GM18858 (cell line): ENCODE measurements around the gene F10.

Source experiments
- ATAC-seq: cut with Tn5 transposase; IDR thresholded peaks from one replicate; pipeline ENCODE4 v1.9.1; 2021; ENCODE audit not compliant: unreplicated experiment

F10 gene

DNA sequence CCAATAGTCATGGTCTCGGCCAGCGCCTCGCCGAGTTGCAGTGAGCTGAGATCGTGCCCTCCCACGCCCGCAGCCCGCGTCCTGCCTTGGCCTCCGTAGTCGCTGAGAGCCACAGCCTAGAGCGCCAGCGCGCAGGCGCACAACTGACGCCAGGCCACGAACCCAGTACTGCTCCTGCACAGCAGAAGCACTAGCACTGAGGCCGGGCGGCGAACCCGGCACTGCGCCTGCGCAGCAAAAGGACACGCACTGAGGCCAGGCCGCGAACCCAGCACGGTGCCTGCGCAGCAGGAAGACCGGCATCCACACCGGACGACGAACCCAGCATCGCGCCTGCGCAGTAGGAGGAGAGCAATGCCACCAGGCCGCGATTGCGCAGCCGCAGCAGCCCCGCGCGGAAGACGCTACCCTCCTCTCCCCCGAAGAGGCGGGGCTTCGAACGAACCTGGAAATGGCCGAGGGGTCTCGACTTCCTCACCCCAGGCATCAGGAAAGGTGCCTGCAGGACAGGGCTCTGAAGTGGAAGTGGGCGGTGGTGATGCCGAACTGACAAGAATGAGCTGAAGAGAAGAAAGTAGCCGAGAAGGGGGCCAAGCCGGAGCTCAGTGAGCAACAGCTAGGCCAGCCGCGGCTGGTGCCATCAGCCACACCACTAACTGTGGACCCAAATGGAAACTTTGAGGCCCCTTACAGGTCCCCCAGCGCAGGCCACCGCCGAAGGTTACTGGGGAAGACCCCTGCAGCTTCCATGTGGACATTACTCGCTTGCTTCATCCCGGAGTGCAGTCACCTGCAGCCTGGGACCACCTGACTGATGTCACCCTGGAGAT is 7.5 kb downstream of the F10 start:
- no peak for ATAC-seq

DNA sequence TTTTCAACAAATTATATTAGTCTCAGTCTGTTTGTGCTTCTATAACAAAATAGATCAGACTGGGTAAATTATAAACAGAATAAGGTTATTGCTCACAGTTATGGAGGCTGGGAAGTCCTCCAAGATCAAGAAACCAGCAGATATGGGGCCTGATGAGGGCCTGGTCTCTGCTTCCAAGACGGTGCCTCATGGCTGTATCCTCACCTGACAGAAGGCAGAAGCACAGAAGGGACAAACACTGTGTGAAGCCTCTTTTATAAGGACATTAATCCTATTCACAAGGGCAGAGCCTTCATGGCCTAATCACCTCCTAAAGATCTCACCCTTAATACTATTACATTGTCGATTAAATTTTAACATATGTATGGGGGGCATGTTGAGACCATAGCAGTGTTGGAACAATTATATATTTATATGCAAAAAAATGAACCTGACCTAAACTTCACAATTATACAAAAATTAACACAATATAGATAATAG is 12.7 kb downstream of the F10 start:
- no peak for ATAC-seq

DNA sequence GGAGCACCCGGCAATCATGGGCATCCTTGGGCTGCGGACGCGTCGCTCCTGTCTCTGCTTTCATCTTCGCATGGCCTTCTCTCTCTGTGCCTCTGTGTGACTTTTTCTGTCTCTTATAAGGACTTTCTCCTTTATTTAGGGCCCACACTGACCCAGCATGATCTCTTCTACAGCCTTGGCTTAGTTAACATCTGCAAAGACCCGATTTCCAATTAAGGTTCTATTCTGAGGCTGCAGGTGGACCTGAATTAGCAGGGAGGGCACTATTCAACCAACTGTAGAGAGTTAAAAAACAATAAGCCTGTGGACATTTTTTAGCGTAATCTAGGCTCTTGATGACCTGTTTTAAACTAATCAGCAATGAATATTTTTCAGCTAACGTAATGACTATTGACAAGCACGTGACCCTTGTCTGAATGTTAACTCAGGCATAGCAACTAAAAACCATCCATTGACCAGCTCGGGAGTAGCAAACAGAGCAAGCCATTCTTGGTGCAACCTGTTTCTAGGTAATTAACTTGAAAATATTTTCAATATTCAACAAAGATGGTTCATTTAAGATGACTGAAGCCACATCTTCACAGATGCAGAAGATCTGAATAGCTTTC is 15.2 kb downstream of the F10 start:
- ATAC-seq: no peak

DNA sequence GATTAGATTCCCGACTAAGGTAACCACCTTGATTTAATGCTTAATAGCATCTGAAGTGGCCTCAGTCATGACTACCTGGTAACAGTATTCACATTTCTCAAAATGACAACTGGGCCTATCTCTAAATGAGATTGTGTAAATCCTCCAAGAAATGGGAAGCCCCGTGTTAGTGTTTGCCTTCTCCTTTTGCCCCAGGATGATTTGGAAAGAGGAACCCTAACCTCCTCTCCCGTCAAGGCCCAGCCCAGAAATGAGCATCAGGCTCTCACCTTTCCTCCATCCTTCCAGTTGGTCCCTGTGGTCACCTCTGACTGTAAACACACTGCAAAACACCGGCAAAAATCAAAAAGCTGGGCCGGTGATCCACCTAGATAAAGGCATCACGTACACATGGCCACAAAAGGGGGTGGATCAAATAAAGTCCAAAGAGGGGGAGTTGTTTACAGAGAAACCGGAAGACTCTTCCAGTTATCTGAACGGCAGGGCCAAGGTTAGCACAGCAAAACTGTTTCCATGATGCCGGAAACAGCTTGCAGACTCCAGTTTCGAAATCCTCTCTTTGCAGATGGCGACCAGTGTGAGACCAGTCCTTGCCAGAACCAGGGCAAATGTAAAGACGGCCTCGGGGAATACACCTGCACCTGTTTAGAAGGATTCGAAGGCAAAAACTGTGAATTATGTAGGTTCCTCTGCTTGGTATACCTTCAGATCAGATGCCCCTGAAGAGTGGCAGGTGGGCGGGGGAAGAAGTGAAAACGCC is 16.4 kb downstream of the F10 start:
- no peak for ATAC-seq

DNA sequence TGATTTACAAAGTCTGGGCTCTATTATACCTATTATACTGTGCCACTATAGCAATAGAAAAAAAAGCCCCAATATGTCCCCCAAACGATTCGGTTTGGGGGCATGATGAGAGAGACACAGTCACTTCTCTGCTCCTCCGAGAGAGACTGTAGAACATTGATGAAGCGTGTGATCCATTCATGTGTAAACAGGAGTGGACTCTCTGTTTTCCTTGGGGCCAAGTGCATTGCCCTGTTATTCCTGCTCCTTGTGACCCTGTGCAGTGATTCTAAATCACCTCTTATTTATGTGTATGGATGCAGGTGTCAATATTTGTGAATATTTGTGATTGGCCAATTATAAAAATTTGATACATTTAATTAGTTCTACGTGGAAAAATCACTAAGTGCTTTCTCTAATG is 17.0 kb downstream of the F10 start:
- ATAC-seq: no peak

DNA sequence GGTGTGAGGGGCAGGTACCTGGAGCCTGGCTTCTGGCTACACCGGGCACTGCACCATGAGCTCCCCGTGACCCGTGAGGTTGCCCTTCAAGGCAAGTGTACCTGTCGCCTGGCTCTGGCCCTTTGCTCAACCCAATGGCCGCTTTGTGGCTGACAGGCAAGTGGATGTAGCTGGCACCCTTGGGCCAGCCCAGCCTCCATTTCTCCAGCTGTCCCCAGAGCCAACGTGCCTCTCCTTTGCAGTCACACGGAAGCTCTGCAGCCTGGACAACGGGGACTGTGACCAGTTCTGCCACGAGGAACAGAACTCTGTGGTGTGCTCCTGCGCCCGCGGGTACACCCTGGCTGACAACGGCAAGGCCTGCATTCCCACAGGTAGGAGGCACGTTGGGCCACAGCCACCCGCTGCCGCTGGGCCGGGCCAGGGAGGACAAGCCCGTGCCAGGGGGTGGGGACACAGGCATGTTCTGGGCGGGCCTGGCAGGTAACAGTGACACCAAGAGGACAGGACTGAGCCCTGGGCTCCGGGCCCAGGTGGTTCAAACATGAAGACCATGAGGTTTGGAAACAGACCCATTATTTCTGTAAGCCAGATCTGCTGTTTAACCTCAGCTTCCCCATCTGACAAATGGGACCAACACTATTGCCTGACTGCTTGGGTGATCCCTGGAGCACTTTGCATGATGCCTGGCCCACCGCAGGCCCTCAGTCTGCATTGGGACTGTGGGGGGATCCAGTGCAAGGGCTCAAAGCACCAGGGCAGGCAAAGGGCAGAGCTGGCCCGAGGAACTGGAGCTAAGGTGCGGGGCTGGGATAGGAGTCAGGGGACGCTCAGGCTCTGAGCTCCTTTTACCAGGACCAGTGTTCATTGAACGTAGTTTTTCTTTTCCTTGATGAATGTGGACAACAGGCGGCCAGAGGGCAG is 18.3 kb downstream of the F10 start:
- no peak for ATAC-seq

DNA sequence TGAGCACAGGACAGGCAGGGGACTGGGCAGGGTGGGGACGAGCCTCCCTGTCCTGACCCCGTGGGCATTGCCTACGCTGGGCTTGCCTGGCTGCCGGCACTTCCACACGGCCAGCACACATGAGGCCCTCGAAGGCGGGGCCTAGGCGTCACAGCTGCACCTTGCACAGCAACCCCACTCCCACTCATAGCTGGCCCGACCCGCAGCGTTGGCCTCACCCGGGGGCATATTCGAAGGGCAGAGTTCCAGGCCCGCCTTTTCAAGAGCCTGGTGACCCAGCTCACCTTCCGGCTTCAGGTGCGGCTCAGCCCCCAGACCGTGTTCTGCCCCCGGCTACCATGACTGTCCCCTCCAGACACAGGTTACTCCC is 19.0 kb downstream of the F10 start:
- no peak for ATAC-seq

DNA sequence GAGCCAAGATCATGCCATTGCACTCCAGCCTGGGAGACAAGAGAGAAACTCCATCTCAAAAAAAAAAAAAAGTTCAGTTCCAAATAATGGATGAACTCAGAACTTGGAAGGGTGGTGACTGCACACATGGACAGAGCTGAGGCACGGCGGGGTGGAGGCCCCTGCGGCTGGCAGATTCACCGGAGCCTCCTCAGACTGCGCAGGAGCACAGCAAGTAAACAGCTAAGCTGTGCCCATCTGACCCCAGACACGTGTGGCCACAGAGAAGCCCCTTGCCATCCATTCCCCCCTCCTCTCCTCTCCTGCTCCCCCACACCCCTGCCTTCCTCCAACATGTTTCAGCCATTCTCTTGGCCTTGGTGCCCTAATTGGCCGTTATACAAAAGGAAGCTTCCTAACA is 20.3 kb downstream of the F10 start:
- no peak for ATAC-seq

DNA sequence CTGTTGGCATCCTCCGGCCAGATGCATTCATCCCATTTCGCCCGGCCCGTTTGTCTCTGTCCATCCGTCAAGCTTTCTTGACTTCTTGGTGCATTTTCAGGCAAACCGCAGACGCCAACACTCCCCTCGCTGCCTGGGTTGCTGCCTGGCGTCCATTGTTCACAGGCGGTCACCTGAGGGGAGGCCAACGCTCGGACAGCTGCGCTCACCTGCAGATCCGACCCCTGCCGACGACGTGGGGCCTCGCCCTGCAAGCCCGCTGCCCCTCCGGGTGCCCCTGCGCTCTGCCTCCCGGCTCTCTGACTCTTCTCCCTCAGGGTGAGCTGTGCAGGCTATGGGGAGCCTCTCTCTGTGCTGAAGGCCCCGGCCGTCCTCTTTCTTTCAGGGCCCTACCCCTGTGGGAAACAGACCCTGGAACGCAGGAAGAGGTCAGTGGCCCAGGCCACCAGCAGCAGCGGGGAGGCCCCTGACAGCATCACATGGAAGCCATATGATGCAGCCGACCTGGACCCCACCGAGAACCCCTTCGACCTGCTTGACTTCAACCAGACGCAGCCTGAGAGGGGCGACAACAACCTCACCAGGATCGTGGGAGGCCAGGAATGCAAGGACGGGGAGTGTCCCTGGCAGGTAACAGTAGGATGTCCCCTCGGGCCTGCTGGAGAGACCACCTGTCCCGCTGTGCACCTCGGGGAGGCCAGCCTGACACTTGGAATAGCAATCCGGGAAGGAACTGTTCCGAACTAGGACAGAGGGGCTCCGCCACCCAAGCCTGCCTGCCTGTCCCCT is 21.1 kb downstream of the F10 start:
- no peak for ATAC-seq

DNA sequence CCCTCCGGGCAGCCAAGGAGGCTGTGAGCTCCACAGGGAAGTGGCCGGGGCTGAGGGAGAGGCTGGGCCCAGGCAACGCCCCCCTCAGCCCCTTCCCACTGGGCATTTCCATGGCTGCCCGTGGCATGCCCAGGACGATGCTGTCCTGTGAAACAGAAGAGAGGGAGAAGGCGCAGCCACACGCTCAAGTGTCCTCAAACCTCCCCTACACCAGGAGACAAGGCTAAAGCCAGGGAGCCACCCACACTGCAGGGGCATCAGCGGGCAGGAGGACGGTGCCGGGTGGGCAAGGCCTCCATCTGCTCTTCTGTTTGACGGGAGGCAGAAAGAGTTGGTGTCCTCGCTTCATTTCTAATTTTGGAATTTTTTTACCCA is 21.6 kb downstream of the F10 start:
- ATAC-seq: no peak

DNA sequence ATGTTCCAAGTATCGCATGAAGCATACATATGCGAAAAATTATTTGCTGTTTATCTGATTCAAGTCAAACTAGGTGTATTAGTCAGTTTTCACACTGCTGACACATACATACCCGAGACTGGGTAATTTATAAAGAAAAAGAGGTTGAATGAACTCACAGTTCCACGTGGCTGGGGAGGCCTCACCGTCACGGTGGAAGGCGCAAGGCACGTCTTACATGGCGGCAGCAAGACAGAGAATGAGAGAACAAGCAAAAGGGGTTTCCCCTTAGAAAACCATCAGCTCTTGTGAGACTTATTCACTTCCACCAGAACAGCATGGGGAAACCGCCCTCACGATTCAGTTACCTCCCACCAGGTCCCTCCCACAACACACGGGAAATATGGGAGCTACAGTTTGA is 22.9 kb downstream of the F10 start:
- no peak for ATAC-seq

DNA sequence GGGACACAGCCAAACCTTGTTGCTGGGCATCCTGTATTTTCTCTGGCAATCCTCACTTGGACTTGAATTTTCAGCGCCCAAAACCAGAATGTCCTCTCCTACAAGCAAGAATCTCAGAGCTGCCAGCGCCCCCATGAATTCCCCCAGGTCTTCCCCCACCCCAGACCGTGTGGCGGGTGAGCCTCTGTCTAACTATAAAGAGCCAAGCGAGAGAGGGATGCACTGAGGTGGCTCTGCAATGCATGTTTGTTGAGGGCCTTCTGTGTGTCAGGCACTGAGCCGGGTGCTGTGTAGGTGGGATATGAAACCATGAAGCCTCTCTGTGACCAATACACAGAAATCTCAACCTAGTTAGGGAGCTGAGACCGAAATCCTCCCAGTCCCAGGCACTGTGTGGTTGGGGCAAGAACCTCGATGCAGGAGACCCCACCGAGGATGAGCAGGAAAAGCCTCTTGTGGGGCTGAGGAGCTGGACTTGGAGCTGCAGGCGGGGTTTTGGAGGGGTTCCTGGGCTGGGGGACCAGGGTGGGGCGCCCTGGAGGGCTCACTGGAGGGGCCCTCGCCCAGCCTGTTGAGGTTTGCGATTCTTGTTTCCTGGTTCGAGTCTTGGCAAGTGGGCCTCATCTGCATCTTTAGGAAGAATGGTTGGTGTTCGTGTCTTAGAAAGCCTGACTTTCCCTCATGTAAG is 23.5 kb downstream of the F10 start:
- no peak for ATAC-seq

DNA sequence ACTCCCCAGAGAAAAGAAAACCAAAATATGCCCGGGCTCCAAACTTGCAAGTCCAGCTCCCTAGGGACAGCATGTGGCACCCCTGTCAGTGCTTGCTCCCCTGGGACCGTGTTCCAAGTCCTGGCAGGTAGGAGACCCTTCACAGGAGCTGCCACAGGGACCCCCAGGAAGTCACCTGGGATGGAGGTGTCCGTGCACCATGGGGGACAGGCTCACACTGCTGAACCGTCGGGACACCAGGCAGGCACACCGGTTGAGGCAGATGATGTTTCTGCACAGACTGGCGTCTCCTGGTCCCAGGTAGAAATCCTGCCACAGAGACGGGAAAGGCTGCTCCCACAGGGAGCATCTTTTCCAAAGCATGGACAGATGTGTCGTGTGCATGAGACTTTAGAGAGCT is 24.2 kb downstream of the F10 start:
- no peak for ATAC-seq

DNA sequence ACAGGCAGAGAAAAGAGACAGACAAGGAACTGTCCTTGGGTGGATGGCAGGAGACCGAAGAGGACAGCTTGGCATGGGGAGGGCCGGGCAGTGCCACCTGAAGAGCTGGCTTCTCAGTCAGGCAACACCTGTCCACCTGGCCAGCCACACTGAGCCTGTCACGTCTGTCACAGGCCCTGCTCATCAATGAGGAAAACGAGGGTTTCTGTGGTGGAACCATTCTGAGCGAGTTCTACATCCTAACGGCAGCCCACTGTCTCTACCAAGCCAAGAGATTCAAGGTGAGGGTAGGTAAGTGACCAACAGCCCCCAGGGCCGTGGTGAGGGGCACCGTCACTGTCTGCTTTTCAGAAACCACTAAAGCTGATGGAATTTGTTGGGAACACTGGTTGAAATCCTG is 24.6 kb downstream of the F10 start:
- ATAC-seq: no peak

DNA sequence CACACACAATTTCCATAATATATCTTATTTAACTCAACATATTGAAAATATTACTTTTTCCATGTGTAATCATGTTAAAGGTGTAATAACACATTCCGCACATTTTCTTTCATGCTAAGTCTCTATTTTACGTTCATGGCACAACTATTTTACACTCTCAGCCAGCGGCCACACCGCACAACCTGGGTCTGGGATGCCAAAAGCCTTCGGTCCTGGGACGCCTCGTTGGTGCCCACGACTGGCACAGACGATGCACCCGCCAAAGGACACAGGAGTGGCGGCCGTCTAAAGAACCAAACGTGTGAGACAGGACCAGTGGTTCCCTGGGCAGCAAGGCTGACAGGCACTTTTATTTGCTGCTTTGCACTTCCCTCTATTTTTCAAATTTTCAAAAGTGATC is 25.8 kb downstream of the F10 start:
- no peak for ATAC-seq

DNA sequence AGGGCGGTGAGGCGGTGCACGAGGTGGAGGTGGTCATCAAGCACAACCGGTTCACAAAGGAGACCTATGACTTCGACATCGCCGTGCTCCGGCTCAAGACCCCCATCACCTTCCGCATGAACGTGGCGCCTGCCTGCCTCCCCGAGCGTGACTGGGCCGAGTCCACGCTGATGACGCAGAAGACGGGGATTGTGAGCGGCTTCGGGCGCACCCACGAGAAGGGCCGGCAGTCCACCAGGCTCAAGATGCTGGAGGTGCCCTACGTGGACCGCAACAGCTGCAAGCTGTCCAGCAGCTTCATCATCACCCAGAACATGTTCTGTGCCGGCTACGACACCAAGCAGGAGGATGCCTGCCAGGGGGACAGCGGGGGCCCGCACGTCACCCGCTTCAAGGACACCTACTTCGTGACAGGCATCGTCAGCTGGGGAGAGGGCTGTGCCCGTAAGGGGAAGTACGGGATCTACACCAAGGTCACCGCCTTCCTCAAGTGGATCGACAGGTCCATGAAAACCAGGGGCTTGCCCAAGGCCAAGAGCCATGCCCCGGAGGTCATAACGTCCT is 26.4 kb downstream of the F10 start:
- no peak for ATAC-seq

DNA sequence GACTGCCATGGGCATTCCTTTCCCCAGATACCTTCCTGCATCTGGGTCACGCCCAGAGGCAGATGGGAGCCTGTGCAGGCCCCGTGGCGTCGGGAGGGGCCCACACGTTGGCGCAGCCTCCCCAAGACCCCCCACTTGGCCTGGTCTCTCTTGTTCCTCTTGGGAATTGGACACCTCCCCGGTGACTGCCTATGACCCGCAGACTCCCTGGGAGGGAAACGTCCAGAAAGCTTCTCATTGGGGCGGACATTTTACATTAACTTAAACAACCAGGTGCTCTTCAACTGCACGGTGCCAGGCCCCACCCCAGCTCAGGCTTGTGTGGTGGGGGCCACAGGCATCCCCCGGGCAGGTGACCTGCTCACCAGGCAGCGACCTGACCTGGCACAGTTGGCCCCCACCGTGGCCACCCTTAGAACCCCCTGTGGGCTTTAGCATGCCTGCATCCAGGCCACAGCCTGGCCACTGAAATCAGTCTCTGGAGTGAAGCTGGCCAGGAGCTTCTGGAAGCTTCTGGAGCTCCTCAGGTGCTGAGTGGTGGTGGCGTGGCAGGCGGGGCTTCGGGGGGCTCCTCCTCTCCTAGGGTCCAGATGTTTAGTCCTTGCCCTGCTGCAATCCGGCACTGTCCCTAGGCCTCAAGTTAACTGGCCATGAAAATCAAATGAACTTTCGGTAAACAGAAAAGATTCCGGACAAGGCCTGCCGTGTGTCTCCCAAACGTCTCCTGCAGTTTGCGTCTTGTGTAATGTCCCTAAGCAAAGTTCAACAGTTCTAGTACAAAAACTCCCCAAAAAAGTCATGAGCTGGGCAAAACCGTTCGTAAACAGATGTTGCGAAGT is 27.3 kb downstream of the F10 start:
- no peak for ATAC-seq

DNA sequence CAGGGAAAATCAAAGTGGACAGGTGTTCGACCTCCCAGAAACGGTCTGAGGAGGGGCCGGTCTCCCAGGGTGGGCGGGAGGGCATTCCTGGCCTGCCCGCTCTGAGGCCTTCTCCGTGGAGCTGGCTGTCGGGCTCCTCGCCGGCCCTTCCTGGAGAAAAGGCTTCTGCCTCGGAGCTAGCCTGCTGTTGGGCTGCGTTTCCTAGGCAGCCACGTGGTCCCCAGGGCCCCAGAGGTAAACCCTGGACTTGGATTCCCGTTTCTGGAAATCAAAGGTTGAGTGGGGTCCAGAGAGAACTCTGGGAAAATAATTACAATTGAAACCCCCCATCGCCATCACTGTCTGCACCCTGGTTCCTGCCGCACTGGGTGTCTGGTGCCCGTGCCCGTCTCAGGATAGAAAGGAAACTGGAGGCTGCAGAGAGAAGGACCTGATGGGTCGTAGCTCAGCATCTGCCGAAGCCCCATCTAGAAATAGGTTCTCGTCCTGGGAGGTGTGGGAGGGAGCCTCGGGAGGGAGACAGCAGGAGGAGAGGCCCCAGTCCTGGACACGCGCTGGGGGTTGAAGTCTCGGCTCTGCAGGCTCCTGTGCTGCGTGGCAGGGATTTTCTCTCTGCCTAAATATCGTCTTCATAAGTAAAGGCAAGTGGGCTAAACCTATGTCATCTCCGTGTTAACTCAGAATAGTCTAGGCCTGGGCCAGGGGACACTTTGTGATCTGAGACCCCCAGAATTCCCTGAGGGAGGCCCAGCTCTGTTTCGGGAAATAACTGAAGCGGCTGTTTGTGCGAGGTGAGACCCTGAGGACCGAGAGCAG is 28.2 kb downstream of the F10 start:
- ATAC-seq: no peak
